ENCODE measurements around the gene PPP2R5C. TPM values are rescaled to one million over a fixed set of nuclear protein-coding genes. Genes with fewer than 3 reads are reported as not detected.

The PPP2R5C gene
- total and polyA plus RNA-seq, 9 of the 15 experiments (the other 6 are each of a cell fraction or from before 2014, with no cell fraction given): 284 to 617 (median 395) TPM

DNA sequence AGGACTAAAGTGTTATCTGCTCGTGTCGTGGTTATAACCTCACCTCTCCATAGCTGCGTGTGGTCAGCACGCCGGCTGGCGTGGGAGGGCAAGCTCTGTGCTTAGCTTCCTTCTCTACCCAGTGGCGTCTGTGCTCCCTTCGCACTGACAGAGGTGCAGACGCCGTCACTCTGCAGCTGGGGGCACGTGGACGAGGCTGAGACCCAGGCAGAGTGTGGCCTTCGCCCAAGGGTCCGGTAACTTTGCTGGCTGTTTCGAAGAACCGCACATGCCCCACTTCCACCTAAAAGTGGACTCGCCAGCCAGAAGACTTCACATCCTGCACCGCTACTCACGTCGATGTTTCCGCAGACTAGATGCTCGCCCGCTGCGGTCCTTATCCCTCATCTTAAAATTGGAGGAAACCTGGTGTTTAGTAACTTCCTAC, 166.9 kb downstream of the PPP2R5C start:
- no peaks in the 10 kb centered on the region for H3K9me1 ChIP-seq (ENCODE audit: control insufficient read depth, insufficient read depth, low read length)
- peak in 1 of 2 experiments; percentile 56; a peak in 2 of 4 replicates for TF ChIP-seq MLLT1 (IDR thresholded peaks at IDR 0.05)
- TF ChIP-seq RFX1 (IDR thresholded peaks at IDR 0.05): no peak
- TF ChIP-seq ZNF253 (CRISPR knock-in tag; conservative IDR thresholded peaks at IDR 0.05): no peak
- 0 out of 2 replicates have a peak, but pooled peaks have one; percentile 39 for TF ChIP-seq E2F5 (CRISPR knock-in tag; IDR thresholded peaks at IDR 0.05)
- peak; percentile 57 for TF ChIP-seq RBM22 (IDR thresholded peaks at IDR 0.05; ENCODE audit: low read depth, low read length, poor library complexity, severe bottlenecking)
- peak; percentile 60 for TF ChIP-seq POLR2G (IDR thresholded peaks at IDR 0.05; ENCODE audit: low read depth, low read length)
- TF ChIP-seq, protein P1, sequence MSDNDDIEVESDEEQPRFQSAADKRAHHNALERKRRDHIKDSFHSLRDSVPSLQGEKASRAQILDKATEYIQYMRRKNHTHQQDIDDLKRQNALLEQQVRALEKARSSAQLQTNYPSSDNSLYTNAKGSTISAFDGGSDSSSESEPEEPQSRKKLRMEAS (CRISPR knock-in tag; IDR thresholded peaks at IDR 0.05): peak; percentile 44; the same call in 1 of the 2 replicates
- TF ChIP-seq TRIM24 (IDR thresholded peaks at IDR 0.05): no peak
- peak; percentile 14; the same call in 1 of the 2 replicates for TF ChIP-seq USF1 (CRISPR knock-in tag; IDR thresholded peaks at IDR 0.05)
- TF ChIP-seq SUPT5H (IDR thresholded peaks at IDR 0.05): 0 out of 2 replicates have a peak, but pooled peaks have one; percentile 15
- H3K4me1 ChIP-seq (replicated peaks in 1 of 2; ENCODE audit: control insufficient read depth in 2 of 2, insufficient read depth in 2 of 2, low read length in 2 of 2): peaks cover 25 to 39% of the 10 kb centered on the region in 2 experiments; a peak in 4 of 5 replicates
- ATAC-seq (peak; percentile 23; the same call in 2 of the 3 replicates), DNase-seq (ENCODE audit: extremely low read depth in 1 of 4, low spot score in 3 of 4) (peak in 1 of 4 experiments; percentile 31), FAIRE-seq (no peak)
- no peaks in the 10 kb centered on the region for H4K20me1 ChIP-seq (replicated peaks; ENCODE audit: control insufficient read depth, insufficient read depth, low read length)
- intact Hi-C loops (cut with micrococcal nuclease) (no loop called here), in situ Hi-C loops (cut with MboI) (no loop called here)
- H3K27me3 ChIP-seq (ENCODE audit: control insufficient read depth in 2 of 2, insufficient read depth in 2 of 2, low read length in 2 of 2): no peaks in the 10 kb centered on the region
- peaks cover 27% of the 10 kb centered on the region; the same call in 2 of the 3 replicates for H3K36me3 ChIP-seq (ENCODE audit: control insufficient read depth, insufficient read depth, low read length)
- H3K9me3 ChIP-seq (replicated peaks; ENCODE audit: control insufficient read depth, insufficient read depth, low read depth, low read length): no peaks in the 10 kb centered on the region
- no peak overlapping the region; the same call in 1 of the 2 replicates for H3K4me2 ChIP-seq (ENCODE audit: insufficient read depth, low read length)
- 60% methylated on average over 20 of the region's 24 CpGs for WGBS (ENCODE audit: insufficient coverage, low coverage, missing lambda C conversion rate)
- no peak overlapping the region for H2AFZ ChIP-seq (ENCODE audit: low read depth, low read length)
- POLR2A ChIA-PET: interaction anchor here (1.2 to 1.3 kb wide), 2 partner anchors 26 to 37 kb away, joined by 3 to 6 read pairs; no protein-coding TSS in a partner anchor
- CTCF ChIA-PET (ENCODE audit: low intra/inter-chr PET ratio): no interaction called here
- no peaks in the 10 kb centered on the region for H3K79me2 ChIP-seq (ENCODE audit: control insufficient read depth, insufficient read depth, low read length)
- no peak overlapping the region for H3K4me3 ChIP-seq
- no TSS peak for BruUV-seq (replicated peaks)
- peak overlapping the region in 1 of 2 experiments; percentile 46; a peak in 2 of 4 replicates for H3K9ac ChIP-seq (ENCODE audit: insufficient read depth in 1 of 2, low read depth in 2 of 2, low read length in 2 of 2)
- H3K27ac ChIP-seq (ENCODE audit: extremely low read depth, low read depth, low read length): peak overlapping the region; percentile 48
